Astrocyte (in vitro differentiated cells and primary cell): ENCODE data around the gene PARD6A. TPM values are rescaled to one million over a fixed set of nuclear protein-coding genes. Genes with fewer than 3 reads are reported as not detected.

ENCODE experiments used
- DNase-seq: peaks from one replicate; pipeline ENCODE4 v3.0.0-alpha.2; 2010; ENCODE audit warnings: low read depth
- FAIRE-seq: peaks from 2 replicates; lab custom pipeline; 2011; peaks lifted over from hg19 to GRCh38; lab: Jason Lieb, UNC
- H2AFZ ChIP-seq: 2 replicates; pipeline ENCODE4 v1.6.0; 2012; ENCODE audit warnings: low read depth, low read length, inconsistent platforms
- H3K27ac ChIP-seq: 2 replicates; pipeline ENCODE4 v1.5.1; 2011; ENCODE audit warnings: low read depth, low read length, inconsistent platforms
- H3K27me3 ChIP-seq: 2 replicates; pipeline ENCODE4 v1.6.0; 2011; ENCODE audit warnings: low read length, inconsistent platforms; ENCODE audit not compliant: insufficient read depth
- H3K36me3 ChIP-seq: 2 replicates; pipeline ENCODE4 v1.5.1; 2011; ENCODE audit warnings: low read length, inconsistent platforms; ENCODE audit not compliant: insufficient read depth
- H3K4me1 ChIP-seq: 2 replicates; pipeline ENCODE4 v1.5.1; 2011; ENCODE audit warnings: low read length, inconsistent platforms; ENCODE audit not compliant: insufficient read depth
- H3K4me2 ChIP-seq: 2 replicates; pipeline ENCODE4 v1.6.0; 2012; ENCODE audit warnings: low read length, inconsistent platforms
- H3K4me3 ChIP-seq: 2 replicates; pipeline ENCODE4 v1.5.1; 2011; ENCODE audit warnings: low read depth, mild to moderate bottlenecking, low read length, inconsistent platforms; ENCODE audit not compliant: insufficient read depth
- H3K79me2 ChIP-seq: 2 replicates; pipeline ENCODE4 v1.6.0; 2012; ENCODE audit warnings: mild to moderate bottlenecking, low read length, inconsistent platforms; ENCODE audit not compliant: insufficient read depth
- H3K9ac ChIP-seq: 2 replicates; pipeline ENCODE4 v1.6.0; 2012; ENCODE audit warnings: mild to moderate bottlenecking, low read length, inconsistent platforms
- H3K9me3 ChIP-seq: 2 replicates; pipeline ENCODE4 v1.5.1; 2012; ENCODE audit warnings: low read depth, mild to moderate bottlenecking, low read length, inconsistent platforms; ENCODE audit not compliant: insufficient read depth
- H4K20me1 ChIP-seq: 2 replicates; pipeline ENCODE4 v1.6.0; 2012; ENCODE audit warnings: low read length, inconsistent platforms; ENCODE audit not compliant: insufficient read depth
- H3K27ac Mint-ChIP-seq: one replicate; pipeline ENCODE4 v1.8.0; 2021; ENCODE audit warnings: mild to moderate bottlenecking, mixed read lengths; ENCODE audit not compliant: unreplicated experiment
- H3K27me3 Mint-ChIP-seq: one replicate; pipeline ENCODE4 v1.8.0; 2021; ENCODE audit warnings: low read depth, mixed read lengths; ENCODE audit not compliant: unreplicated experiment
- H3K36me3 Mint-ChIP-seq: one replicate; pipeline ENCODE4 v1.8.0; 2021; ENCODE audit warnings: low read depth, mixed read lengths; ENCODE audit not compliant: unreplicated experiment
- H3K4me1 Mint-ChIP-seq: one replicate; pipeline ENCODE4 v1.8.0; 2021; ENCODE audit warnings: low read depth, mixed read lengths; ENCODE audit not compliant: unreplicated experiment
- H3K4me3 Mint-ChIP-seq: one replicate; pipeline ENCODE4 v1.8.0; 2021; ENCODE audit warnings: mild to moderate bottlenecking, moderate library complexity, mixed read lengths; ENCODE audit not compliant: unreplicated experiment
- H3K9me3 Mint-ChIP-seq: one replicate; pipeline ENCODE4 v1.8.0; 2021; ENCODE audit warnings: mild to moderate bottlenecking, mixed read lengths; ENCODE audit not compliant: unreplicated experiment
- EZH2 ChIP-seq: IDR thresholded peaks from 2 replicates; pipeline ENCODE4 v1.6.1; 2012; ENCODE audit warnings: mild to moderate bottlenecking, low read length, inconsistent platforms; ENCODE audit not compliant: insufficient read depth
- total RNA-seq: library from RNA; stranded (reverse); gene quantifications from 2 replicates; pipeline ENCODE4 v1.2.1, GENCODE V29; 2021
- TF ChIP-seq, protein P1 (sequence below): IDR thresholded peaks from 2 replicates; pipeline ENCODE4 v1.5.1; 2011; ENCODE audit warnings: low read depth, mild to moderate bottlenecking, inconsistent platforms, low read length, moderate library complexity; ENCODE audit not compliant: insufficient read depth

Gene PARD6A
- total RNA-seq, 1 donor from 2014 or later = 1.4 TPM

DNA sequence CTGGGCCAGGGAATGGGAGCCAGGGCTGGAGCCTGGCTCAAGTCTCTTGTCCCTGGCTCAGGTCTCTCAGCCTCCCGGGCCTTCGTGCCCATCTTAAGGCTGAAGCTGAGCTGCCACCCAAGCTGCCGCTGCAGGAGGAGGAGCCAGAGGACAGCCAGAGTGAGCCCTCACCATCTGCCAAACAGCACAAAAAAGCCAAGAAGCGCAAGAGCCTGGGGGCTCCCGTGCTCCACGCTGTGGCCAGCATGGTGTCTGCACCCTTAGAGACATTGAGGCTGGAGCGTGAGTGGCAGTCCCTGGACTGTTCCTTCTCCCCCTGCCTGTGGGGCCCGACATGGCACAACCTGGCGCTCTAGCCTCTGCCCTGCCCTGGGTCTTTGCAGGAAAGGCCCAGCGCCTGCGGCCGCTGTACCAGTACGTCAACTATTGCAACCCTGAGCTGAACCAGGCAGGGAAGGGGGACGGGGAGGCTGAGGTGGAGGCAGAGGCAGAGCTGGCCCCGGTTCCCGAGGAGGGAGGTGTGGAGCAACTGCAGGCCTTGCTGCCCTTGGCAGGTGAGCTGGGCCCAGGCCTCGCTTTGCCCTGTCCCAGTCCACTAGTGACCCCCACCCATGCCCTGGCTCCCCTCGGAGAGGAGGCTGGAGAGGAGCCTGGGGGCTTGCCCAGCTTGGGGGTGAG, 7.2 kb downstream of the PARD6A start:
- Histone ChIP-seq H3K36me3 (no peaks in the 10 kb centered on the region), H3K9ac (peak overlapping the region; percentile 66), H3K4me1 (peaks cover 18% of the 10 kb centered on the region), H3K4me3 (no peak overlapping the region), H3K4me2 (peak overlapping the region; percentile 85), H3K79me2 (no peaks in the 10 kb centered on the region), H3K27me3 (no peaks in the 10 kb centered on the region), H3K27ac (no peak overlapping the region), H4K20me1 (peaks cover 6% of the 10 kb centered on the region), H2AFZ (peak overlapping the region; percentile 84), H3K9me3 (no peaks in the 10 kb centered on the region)
- peaks cover 6% of the 10 kb centered on the region for H3K36me3 Mint-ChIP-seq
- no peaks in the 10 kb centered on the region for H3K9me3 Mint-ChIP-seq
- TF ChIP-seq EZH2 = no peak
- TF ChIP-seq, protein P1, sequence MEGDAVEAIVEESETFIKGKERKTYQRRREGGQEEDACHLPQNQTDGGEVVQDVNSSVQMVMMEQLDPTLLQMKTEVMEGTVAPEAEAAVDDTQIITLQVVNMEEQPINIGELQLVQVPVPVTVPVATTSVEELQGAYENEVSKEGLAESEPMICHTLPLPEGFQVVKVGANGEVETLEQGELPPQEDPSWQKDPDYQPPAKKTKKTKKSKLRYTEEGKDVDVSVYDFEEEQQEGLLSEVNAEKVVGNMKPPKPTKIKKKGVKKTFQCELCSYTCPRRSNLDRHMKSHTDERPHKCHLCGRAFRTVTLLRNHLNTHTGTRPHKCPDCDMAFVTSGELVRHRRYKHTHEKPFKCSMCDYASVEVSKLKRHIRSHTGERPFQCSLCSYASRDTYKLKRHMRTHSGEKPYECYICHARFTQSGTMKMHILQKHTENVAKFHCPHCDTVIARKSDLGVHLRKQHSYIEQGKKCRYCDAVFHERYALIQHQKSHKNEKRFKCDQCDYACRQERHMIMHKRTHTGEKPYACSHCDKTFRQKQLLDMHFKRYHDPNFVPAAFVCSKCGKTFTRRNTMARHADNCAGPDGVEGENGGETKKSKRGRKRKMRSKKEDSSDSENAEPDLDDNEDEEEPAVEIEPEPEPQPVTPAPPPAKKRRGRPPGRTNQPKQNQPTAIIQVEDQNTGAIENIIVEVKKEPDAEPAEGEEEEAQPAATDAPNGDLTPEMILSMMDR = peak; percentile 82
- no peak overlapping the region for H3K27ac Mint-ChIP-seq
- peaks cover 6% of the 10 kb centered on the region for H3K27me3 Mint-ChIP-seq
- peak; percentile 41 for FAIRE-seq
- peaks cover 3% of the 10 kb centered on the region for H3K4me1 Mint-ChIP-seq
- H3K4me3 Mint-ChIP-seq = peak overlapping the region; percentile 34
- DNase-seq = peak; percentile 78

DNA sequence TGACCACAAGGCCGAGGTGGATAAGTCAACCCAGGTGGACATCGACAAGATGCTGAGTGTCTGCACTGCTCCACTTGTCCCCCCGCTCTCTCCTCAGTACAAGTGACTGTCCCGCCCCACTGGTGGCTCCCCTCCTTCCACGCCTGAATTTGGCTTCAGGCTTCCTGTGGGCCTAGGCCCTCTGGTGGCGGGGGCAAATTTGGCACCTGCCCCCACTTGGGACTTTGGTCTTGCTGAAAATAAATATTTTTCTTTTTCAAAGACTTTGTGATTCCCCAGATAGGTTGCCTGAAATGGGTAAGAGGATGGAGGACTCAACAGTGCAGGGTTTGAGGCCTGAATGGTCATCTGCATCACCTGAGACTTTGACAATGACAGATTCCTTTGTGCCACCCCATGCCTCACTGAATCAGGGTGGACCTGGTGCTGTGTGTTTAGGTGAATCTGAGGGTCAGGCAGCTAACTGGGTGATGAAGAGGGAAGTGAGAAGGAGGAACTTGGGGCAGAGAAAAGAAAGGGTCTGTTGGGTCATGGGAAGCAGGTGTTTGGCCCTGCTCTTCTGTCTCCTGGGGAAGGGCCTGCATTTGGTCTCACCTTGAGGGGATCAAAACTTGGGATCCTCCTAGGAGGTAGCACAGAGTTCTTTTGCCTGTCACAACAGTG, 7.9 kb downstream of the PARD6A start:
- no peak overlapping the region for H3K27ac ChIP-seq
- no peak overlapping the region for H3K27ac Mint-ChIP-seq
- no peaks in the 10 kb centered on the region for H3K36me3 ChIP-seq
- H3K4me3 ChIP-seq = no peak overlapping the region
- peaks cover 23% of the 10 kb centered on the region for H3K4me1 ChIP-seq
- no peak overlapping the region for H3K9ac ChIP-seq
- H3K4me1 Mint-ChIP-seq = peaks cover 3% of the 10 kb centered on the region
- peaks cover 7% of the 10 kb centered on the region for H3K36me3 Mint-ChIP-seq
- H3K4me2 ChIP-seq = no peak overlapping the region
- TF ChIP-seq, protein P1 = peak; percentile 20
- no peak for TF ChIP-seq EZH2
- no peaks in the 10 kb centered on the region for H3K9me3 Mint-ChIP-seq
- H3K79me2 ChIP-seq = no peaks in the 10 kb centered on the region
- peaks cover 6% of the 10 kb centered on the region for H3K27me3 Mint-ChIP-seq
- FAIRE-seq = no peak
- H3K9me3 ChIP-seq = no peaks in the 10 kb centered on the region
- no peaks in the 10 kb centered on the region for H3K27me3 ChIP-seq
- peaks cover 4% of the 10 kb centered on the region for H4K20me1 ChIP-seq
- DNase-seq = no peak
- peak overlapping the region; percentile 23 for H3K4me3 Mint-ChIP-seq
- no peak overlapping the region for H2AFZ ChIP-seq
